IPS-20b (cell line): ENCODE measurements around the gene PRKACB.

ENCODE experiments used
- H3K27ac ChIP-seq: one replicate; pipeline ENCODE4 v1.5.1; 2013; ENCODE audit warnings: low read length
- H3K27me3 ChIP-seq: 2 replicates; pipeline ENCODE4 v1.6.1; 2013; ENCODE audit warnings: mild to moderate bottlenecking, low read length, inconsistent platforms; ENCODE audit not compliant: insufficient read depth
- H3K36me3 ChIP-seq: 2 replicates; pipeline ENCODE4 v1.6.1; 2013; ENCODE audit warnings: low read depth, mild to moderate bottlenecking, inconsistent platforms, low read length, moderate library complexity; ENCODE audit not compliant: insufficient read depth
- H3K4me1 ChIP-seq: 2 replicates; pipeline ENCODE4 v1.6.1; 2013; ENCODE audit warnings: mild to moderate bottlenecking, control low read depth, inconsistent platforms, low read length, moderate library complexity; ENCODE audit not compliant: insufficient read depth
- H3K4me3 ChIP-seq: 2 replicates; pipeline ENCODE4 v1.5.1; 2013; ENCODE audit warnings: mild to moderate bottlenecking, low read length, inconsistent platforms
- H3K9ac ChIP-seq: 2 replicates; pipeline ENCODE4 v1.6.1; 2013; ENCODE audit warnings: low read depth, mild to moderate bottlenecking, inconsistent platforms, low read length, moderate library complexity
- H3K9me3 ChIP-seq: 2 replicates; pipeline ENCODE4 v1.6.1; 2013; ENCODE audit warnings: mild to moderate bottlenecking, low read depth, low read length, inconsistent platforms; ENCODE audit not compliant: insufficient read depth

Gene PRKACB

GRCh38 chr1:84159533-84160240 lies 15.6 kb downstream of the PRKACB start:
- no peak overlapping the region for H3K9ac ChIP-seq
- no peaks in the 10 kb centered on the region for H3K9me3 ChIP-seq
- H3K36me3 ChIP-seq, result no peaks in the 10 kb centered on the region
- no peaks in the 10 kb centered on the region for H3K27me3 ChIP-seq
- no peak overlapping the region for H3K4me3 ChIP-seq
- no peak overlapping the region for H3K27ac ChIP-seq
- H3K4me1 ChIP-seq, result 0 out of 2 replicates have a peak, but pooled peaks cover 2% of the 10 kb centered on the region

- Histone ChIP-seq H3K4me3 (no peak overlapping the region), H3K27me3 (no peaks in the 10 kb centered on the region), H3K36me3 (no peaks in the 10 kb centered on the region), H3K4me1 (0 out of 2 replicates have a peak, but pooled peaks cover 3% of the 10 kb centered on the region), H3K9me3 (no peaks in the 10 kb centered on the region), H3K27ac (no peak overlapping the region), H3K9ac (no peak overlapping the region)
Observed at GRCh38 chr1:84162295-84162694, 18.2 kb downstream of the PRKACB start.

DNA sequence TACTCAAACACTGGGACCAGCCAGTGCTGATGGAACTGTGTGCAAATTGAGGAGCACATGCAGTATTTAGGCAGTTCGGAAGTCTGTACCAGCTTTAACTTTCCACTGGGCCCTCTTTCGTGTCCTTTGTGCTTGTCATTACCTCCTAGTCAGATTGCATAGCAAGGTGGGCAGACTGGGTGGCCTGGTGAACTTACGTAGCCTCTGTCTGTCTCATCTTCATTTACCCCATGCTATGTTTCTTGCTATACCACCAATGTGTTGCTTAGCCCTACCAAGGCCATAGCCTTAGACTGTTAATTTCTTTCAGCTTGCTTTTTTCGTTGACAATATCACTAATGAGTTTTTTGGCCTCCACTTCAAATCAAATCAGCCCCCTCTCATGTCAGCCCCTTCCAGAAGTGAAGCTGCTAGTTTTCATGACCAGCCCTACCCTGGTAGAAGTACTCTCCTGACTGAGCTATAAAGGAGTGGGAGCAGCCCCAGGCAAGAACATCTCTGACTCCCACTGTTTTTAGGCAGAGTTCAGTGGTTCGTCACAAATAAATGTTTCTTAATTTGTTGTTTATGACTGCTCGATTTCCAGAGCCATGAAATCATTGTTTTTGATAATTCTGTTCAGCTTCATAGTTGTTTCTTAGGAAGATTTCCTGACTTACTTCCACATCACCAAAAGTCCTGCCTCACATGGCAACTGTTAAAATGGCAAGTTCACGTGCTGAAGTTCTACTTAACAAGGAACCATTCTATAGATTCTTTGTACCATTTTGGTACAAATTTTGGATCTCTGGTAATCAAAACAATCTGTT lies 19.3 kb downstream of the PRKACB start:
- no peak overlapping the region for H3K9ac ChIP-seq
- no peaks in the 10 kb centered on the region for H3K36me3 ChIP-seq
- H3K27ac ChIP-seq, result no peak overlapping the region
- H3K9me3 ChIP-seq, result no peaks in the 10 kb centered on the region
- H3K4me1 ChIP-seq, result 0 out of 2 replicates have a peak, but pooled peaks cover 3% of the 10 kb centered on the region
- no peak overlapping the region for H3K4me3 ChIP-seq
- H3K27me3 ChIP-seq, result no peaks in the 10 kb centered on the region

DNA sequence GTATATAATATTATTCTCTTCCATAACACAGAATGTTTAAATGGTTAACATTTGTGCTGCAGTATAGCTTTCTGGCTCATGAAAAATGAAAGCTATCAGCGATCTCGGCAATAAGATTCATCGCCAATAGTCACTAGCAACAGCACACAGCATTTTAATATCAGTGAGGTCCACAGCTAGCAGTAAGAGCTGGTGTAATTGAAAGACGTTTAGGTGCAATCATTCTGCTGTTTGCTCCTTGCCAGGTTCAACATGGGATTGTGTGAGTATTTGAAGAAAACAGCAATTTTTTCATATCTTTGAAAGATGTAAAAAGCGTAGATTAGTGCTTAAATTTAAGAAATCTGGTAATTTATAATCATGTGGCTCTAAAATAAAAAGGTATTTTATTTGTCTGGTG lies 20.1 kb downstream of the PRKACB start:
- Histone ChIP-seq H3K36me3 (no peaks in the 10 kb centered on the region), H3K27ac (no peak overlapping the region), H3K9ac (no peak overlapping the region)

GRCh38 chr1:84164567-84165021 lies 20.5 kb downstream of the PRKACB start:
- H3K9ac ChIP-seq, result no peak overlapping the region
- H3K4me3 ChIP-seq, result no peak overlapping the region
- H3K36me3 ChIP-seq, result no peaks in the 10 kb centered on the region
- no peak overlapping the region for H3K27ac ChIP-seq
- H3K27me3 ChIP-seq, result no peaks in the 10 kb centered on the region
- H3K9me3 ChIP-seq, result no peaks in the 10 kb centered on the region
- H3K4me1 ChIP-seq, result 0 out of 2 replicates have a peak, but pooled peaks cover 3% of the 10 kb centered on the region

More for the DNA sequence above, 20.1 kb downstream of the PRKACB start:
- H3K4me1 ChIP-seq, result 0 out of 2 replicates have a peak, but pooled peaks cover 3% of the 10 kb centered on the region
- H3K9me3 ChIP-seq, result no peaks in the 10 kb centered on the region
- H3K4me3 ChIP-seq, result no peak overlapping the region
- no peaks in the 10 kb centered on the region for H3K27me3 ChIP-seq

GRCh38 chr1:84165601-84166000 lies 21.5 kb downstream of the PRKACB start:
- H3K4me3 ChIP-seq, result no peak overlapping the region
- H3K27ac ChIP-seq, result no peak overlapping the region
- no peak overlapping the region for H3K9ac ChIP-seq
- no peaks in the 10 kb centered on the region for H3K36me3 ChIP-seq
- H3K4me1 ChIP-seq, result 0 out of 2 replicates have a peak, but pooled peaks cover 3% of the 10 kb centered on the region
- no peaks in the 10 kb centered on the region for H3K9me3 ChIP-seq
- H3K27me3 ChIP-seq, result no peaks in the 10 kb centered on the region

- H3K27me3 ChIP-seq, result no peaks in the 10 kb centered on the region
- no peak overlapping the region for H3K4me3 ChIP-seq
- H3K9ac ChIP-seq, result no peak overlapping the region
- H3K9me3 ChIP-seq, result no peaks in the 10 kb centered on the region
- no peak overlapping the region for H3K27ac ChIP-seq
- H3K4me1 ChIP-seq, result 0 out of 2 replicates have a peak, but pooled peaks cover 3% of the 10 kb centered on the region
- H3K36me3 ChIP-seq, result no peaks in the 10 kb centered on the region
Observed at GRCh38 chr1:84166797-84167196, 22.7 kb downstream of the PRKACB start.

- H3K9me3 ChIP-seq, result no peaks in the 10 kb centered on the region
- no peaks in the 10 kb centered on the region for H3K27me3 ChIP-seq
Observed at GRCh38 chr1:84168783-84169182, 24.7 kb downstream of the PRKACB start.

DNA sequence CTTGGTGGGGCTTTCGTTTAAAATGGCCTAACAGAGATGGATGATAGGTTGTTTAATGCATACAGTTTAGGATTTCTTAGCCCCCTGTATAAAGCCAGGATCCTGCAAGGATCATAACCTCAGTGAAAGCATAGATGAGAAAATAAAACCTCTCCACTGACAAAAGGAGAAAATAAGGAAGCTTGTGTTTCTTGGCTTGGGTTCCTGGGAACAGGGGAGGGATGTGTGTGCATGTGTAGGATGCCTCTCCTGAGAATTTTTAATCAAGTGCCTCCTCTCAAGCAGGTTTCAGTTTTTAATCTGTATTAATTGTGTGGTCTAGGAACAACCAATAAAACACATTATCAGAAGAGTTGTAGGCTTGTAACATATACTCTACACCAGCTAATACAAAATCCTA lies 26.1 kb downstream of the PRKACB start:
- Histone ChIP-seq H3K4me1 (peaks cover 5% of the 10 kb centered on the region; the same call in 1 of the 2 replicates), H3K9me3 (no peaks in the 10 kb centered on the region), H3K9ac (no peak overlapping the region), H3K27ac (no peak overlapping the region), H3K36me3 (no peaks in the 10 kb centered on the region), H3K4me3 (no peak overlapping the region), H3K27me3 (no peaks in the 10 kb centered on the region)

More at GRCh38 chr1:84168783-84169182, 24.7 kb downstream of the PRKACB start:
- no peaks in the 10 kb centered on the region for H3K36me3 ChIP-seq
- no peak overlapping the region for H3K9ac ChIP-seq
- peaks cover 3% of the 10 kb centered on the region; the same call in 1 of the 2 replicates for H3K4me1 ChIP-seq
- H3K4me3 ChIP-seq, result no peak overlapping the region
- H3K27ac ChIP-seq, result no peak overlapping the region

DNA sequence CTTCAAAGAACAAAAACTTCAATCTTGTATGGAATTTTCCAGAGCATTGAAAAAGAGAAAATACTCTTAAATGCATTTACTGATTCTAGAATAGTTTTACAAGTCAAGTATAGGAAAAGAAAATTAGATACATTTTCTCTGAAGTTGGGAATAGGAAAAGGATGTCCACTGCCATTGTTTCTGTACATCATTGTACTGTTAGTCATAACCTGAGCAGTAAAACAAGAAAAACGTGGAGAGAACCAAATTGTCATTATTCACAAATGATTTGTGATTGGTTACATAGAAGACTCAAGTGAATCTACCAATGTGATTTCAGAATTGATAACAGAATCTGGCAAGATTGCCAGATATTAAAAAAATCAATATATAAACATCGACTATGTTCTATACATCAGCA lies 27.4 kb downstream of the PRKACB start:
- Histone ChIP-seq H3K9ac (no peak overlapping the region), H3K4me3 (no peak overlapping the region), H3K27ac (no peak overlapping the region), H3K36me3 (no peaks in the 10 kb centered on the region), H3K9me3 (no peaks in the 10 kb centered on the region), H3K27me3 (no peaks in the 10 kb centered on the region), H3K4me1 (peaks cover 5% of the 10 kb centered on the region; the same call in 1 of the 2 replicates)

GRCh38 chr1:84174051-84174556 lies 30.0 kb downstream of the PRKACB start:
- no peak overlapping the region for H3K27ac ChIP-seq
- no peaks in the 10 kb centered on the region for H3K27me3 ChIP-seq
- H3K9me3 ChIP-seq, result no peaks in the 10 kb centered on the region
- 0 out of 2 replicates have a peak overlapping the region, but pooled peaks have one; percentile 1 for H3K9ac ChIP-seq
- H3K4me3 ChIP-seq, result no peak overlapping the region
- H3K36me3 ChIP-seq, result no peaks in the 10 kb centered on the region
- peaks cover 5% of the 10 kb centered on the region; the same call in 1 of the 2 replicates for H3K4me1 ChIP-seq
